HG02884 (cell line): ENCODE measurements around the gene BIK.
"Not testable (repeated sequence)": the region's sequence is repeated elsewhere in the genome, so short reads cannot be mapped to it uniquely, and the experiment has no call there.

Experiments
- ATAC-seq: cut with Tn5 transposase; IDR thresholded peaks from one replicate; pipeline ENCODE4 v1.9.1; 2021; ENCODE audit warnings: mild to moderate bottlenecking, moderate library complexity; ENCODE audit not compliant: unreplicated experiment

Gene BIK

GRCh38 chr22:43104056-43104625, 6.4 kb upstream of the BIK start:
- ATAC-seq = not testable (repeated sequence)

GRCh38 chr22:43104950-43105349, 5.6 kb upstream of the BIK start:
- ATAC-seq = not testable (repeated sequence)

GRCh38 chr22:43106302-43106701, 4.2 kb upstream of the BIK start:
- no peak for ATAC-seq

GRCh38 chr22:43109511-43109910, 1.0 kb upstream of the BIK start:
- no peak for ATAC-seq

- no peak for ATAC-seq
Measured at GRCh38 chr22:43109921-43110443, 568 bp upstream of the BIK start.

- no peak for ATAC-seq
Measured at GRCh38 chr22:43110927-43111623, 525 bp downstream of the BIK start.

- ATAC-seq = no peak
Measured at GRCh38 chr22:43113526-43114251, 3.1 kb downstream of the BIK start.

- no peak for ATAC-seq
Measured at GRCh38 chr22:43114958-43115357, 4.4 kb downstream of the BIK start.

GRCh38 chr22:43116932-43117331, 6.4 kb downstream of the BIK start:
- no peak for ATAC-seq

GRCh38 chr22:43118024-43118849, 7.7 kb downstream of the BIK start:
- peak; percentile 18 for ATAC-seq

GRCh38 chr22:43118953-43119458, 8.5 kb downstream of the BIK start:
- peak; percentile 76 for ATAC-seq

GRCh38 chr22:43126501-43127165, 16.1 kb downstream of the BIK start:
- no peak for ATAC-seq

GRCh38 chr22:43127166-43127908, 16.8 kb downstream of the BIK start:
- ATAC-seq = no peak

GRCh38 chr22:43128116-43128515, 17.6 kb downstream of the BIK start:
- no peak for ATAC-seq

GRCh38 chr22:43128928-43129424, 18.4 kb downstream of the BIK start:
- no peak for ATAC-seq

- ATAC-seq = no peak
Measured at GRCh38 chr22:43129426-43130425, 19.2 kb downstream of the BIK start.

- no peak for ATAC-seq
Measured at GRCh38 chr22:43131773-43132501, 21.4 kb downstream of the BIK start.
